Fibroblast of lung (primary cell): ENCODE results near the gene MAST1. TPM values are rescaled to one million over a fixed set of nuclear protein-coding genes. Genes with fewer than 3 reads are reported as not detected.
"Not testable (repeated sequence)": the region's sequence is repeated elsewhere in the genome, so short reads cannot be mapped to it uniquely, and the experiment has no call there.

Experiments used
- DNase-seq, 2 donors: peaks; one replicate each; pipeline versions ENCODE4 v3.0.0 to v3.0.0-alpha.2; 2010; ENCODE audit warnings: low read depth in 2 of 2
- H2AFZ ChIP-seq: 2 replicates; pipeline ENCODE4 v1.5.1; 2012; ENCODE audit warnings: low read length, control low read depth, inconsistent platforms
- H3K27ac ChIP-seq: 2 replicates; pipeline ENCODE4 v1.5.1; 2011; ENCODE audit warnings: low read length, control low read depth; ENCODE audit not compliant: insufficient read depth
- H3K27me3 ChIP-seq: 2 replicates; pipeline ENCODE4 v1.5.1; 2011; ENCODE audit warnings: mild to moderate bottlenecking, low read length; ENCODE audit not compliant: control insufficient read depth, insufficient read depth
- H3K36me3 ChIP-seq: 2 replicates; pipeline ENCODE4 v1.5.1; 2011; ENCODE audit warnings: low read length; ENCODE audit not compliant: control insufficient read depth, insufficient read depth
- H3K4me1 ChIP-seq: 2 replicates; pipeline ENCODE4 v1.5.1; 2011; ENCODE audit warnings: low read length; ENCODE audit not compliant: control insufficient read depth, insufficient read depth; ENCODE audit errors: extremely low read depth
- H3K4me2 ChIP-seq: 2 replicates; pipeline ENCODE4 v1.5.1; 2011; ENCODE audit warnings: low read length, control low read depth; ENCODE audit not compliant: insufficient read depth; ENCODE audit errors: extremely low read depth
- H3K4me3 ChIP-seq, 4 experiments: fragments of 200-600 bp in 1 of 4; sonication (generic) in 1 of 4; replicated peaks in 1 of 4; 2 replicates each; pipeline ENCODE4 v1.5.1; 2011 to 2016; ENCODE audit warnings: low read length in 4 of 4, low read depth in 3 of 4, mild to moderate bottlenecking in 3 of 4, control low read depth in 2 of 4, inconsistent platforms in 1 of 4, mixed read lengths in 1 of 4; ENCODE audit not compliant: insufficient read depth in 1 of 4; ENCODE audit errors: control extremely low read depth in 1 of 4
- H3K79me2 ChIP-seq: 2 replicates; pipeline ENCODE4 v1.5.1; 2012; ENCODE audit warnings: mild to moderate bottlenecking, low read length, inconsistent platforms; ENCODE audit not compliant: control insufficient read depth, insufficient read depth
- H3K9ac ChIP-seq: 2 replicates; pipeline ENCODE4 v1.5.1; 2011; ENCODE audit warnings: mild to moderate bottlenecking, low read length, control low read depth; ENCODE audit not compliant: insufficient read depth
- H3K9me3 ChIP-seq: 2 replicates; pipeline ENCODE4 v1.5.1; 2012; ENCODE audit warnings: low read depth, low read length; ENCODE audit not compliant: control insufficient read depth, insufficient read depth
- H4K20me1 ChIP-seq: 2 replicates; pipeline ENCODE4 v1.5.1; 2011; ENCODE audit warnings: low read length; ENCODE audit not compliant: control insufficient read depth, insufficient read depth; ENCODE audit errors: extremely low read depth
- CTCF ChIP-seq, 2 donors: IDR thresholded peaks in 1 of 2; conservative IDR thresholded peaks in 1 of 2; 1 replicate in 1 of 2; 2 replicates in 1 of 2; pipeline ENCODE4 v1.5.1; 2011 to 2012; ENCODE audit warnings: low read length in 2 of 2, control low read depth in 1 of 2, inconsistent platforms in 1 of 2, low read depth in 1 of 2, mild to moderate bottlenecking in 1 of 2
- EZH2 ChIP-seq: IDR thresholded peaks from 2 replicates; pipeline ENCODE4 v1.5.1; 2012; ENCODE audit warnings: low read length, control low read depth, mild to moderate bottlenecking; ENCODE audit errors: missing control alignments
- polyA plus RNA-seq, 2 donors: library from polyadenylated mRNA; depleted of rRNA in 1 of 2; stranded (reverse) in 1 of 2; unstranded in 1 of 2; fragments of >200 nt; gene quantifications; 2 replicates each; pipeline ENCODE4 v1.2.1, GENCODE V29; 2011 to 2012; ENCODE audit warnings: missing spikeins in 1 of 2
- total RNA-seq: library from RNA; depleted of rRNA; stranded (reverse); fragments of >200 nt; gene quantifications from 2 replicates; pipeline ENCODE4 v1.2.1, GENCODE V29; 2014

Gene MAST1
- total and polyA plus RNA-seq, 2 donors (not counting 1 experiment from before 2014, with no cell fraction given), result 0.30 to 1.3 TPM

GRCh38 chr19:12815088-12815487, 23.2 kb upstream of the MAST1 start:
- no peak overlapping the region for H3K4me2 ChIP-seq
- H3K4me1 ChIP-seq, result no peaks in the 10 kb centered on the region
- H3K27me3 ChIP-seq, result no peaks in the 10 kb centered on the region
- no peak overlapping the region for H3K4me3 ChIP-seq
- no peaks in the 10 kb centered on the region for H4K20me1 ChIP-seq
- no peaks in the 10 kb centered on the region for H3K79me2 ChIP-seq
- TF ChIP-seq CTCF (conservative IDR thresholded peaks at IDR 0.05 in 1 of 2, IDR thresholded peaks at IDR 0.05 in 1 of 2; ENCODE audit: low read depth in 1 of 2, low read length in 2 of 2), result no peak
- TF ChIP-seq EZH2, result no peak
- peaks cover 1% of the 10 kb centered on the region for H3K36me3 ChIP-seq
- H3K27ac ChIP-seq, result no peak overlapping the region
- no peak overlapping the region for H2AFZ ChIP-seq
- no peak for DNase-seq
- no peaks in the 10 kb centered on the region for H3K9me3 ChIP-seq
- H3K9ac ChIP-seq, result no peak overlapping the region

GRCh38 chr19:12817188-12817587, 21.1 kb upstream of the MAST1 start:
- H2AFZ ChIP-seq, H3K9me3 ChIP-seq, H3K27me3 ChIP-seq, H3K4me3 ChIP-seq, H3K4me1 ChIP-seq, H3K27ac ChIP-seq, H3K79me2 ChIP-seq, H3K36me3 ChIP-seq, H4K20me1 ChIP-seq, DNase-seq, H3K9ac ChIP-seq, H3K4me2 ChIP-seq: not testable (repeated sequence)

- not testable (repeated sequence) for H3K4me1 ChIP-seq
These were observed 20.5 kb upstream of the MAST1 start for GRCh38 chr19:12817810-12818209.

GRCh38 chr19:12821761-12822160, 16.6 kb upstream of the MAST1 start:
- no peaks in the 10 kb centered on the region for H4K20me1 ChIP-seq
- H3K9ac ChIP-seq, result no peak overlapping the region
- H3K4me1 ChIP-seq, result no peaks in the 10 kb centered on the region
- H3K4me2 ChIP-seq, result no peak overlapping the region
- no peaks in the 10 kb centered on the region for H3K9me3 ChIP-seq
- H3K27me3 ChIP-seq, result no peaks in the 10 kb centered on the region
- TF ChIP-seq CTCF (conservative IDR thresholded peaks at IDR 0.05 in 1 of 2, IDR thresholded peaks at IDR 0.05 in 1 of 2; ENCODE audit: low read depth in 1 of 2, low read length in 2 of 2) (no peak), EZH2 (no peak)
- no peak overlapping the region for H3K4me3 ChIP-seq
- H2AFZ ChIP-seq, result no peak overlapping the region
- DNase-seq, result no peak
- H3K79me2 ChIP-seq, result no peaks in the 10 kb centered on the region
- no peaks in the 10 kb centered on the region for H3K36me3 ChIP-seq
- H3K27ac ChIP-seq, result no peak overlapping the region

More at GRCh38 chr19:12817810-12818209, 20.5 kb upstream of the MAST1 start:
- not testable (repeated sequence) for H3K79me2 ChIP-seq, H3K4me3 ChIP-seq, H3K4me2 ChIP-seq, DNase-seq, H3K9me3 ChIP-seq, H2AFZ ChIP-seq, H4K20me1 ChIP-seq, H3K27me3 ChIP-seq, H3K36me3 ChIP-seq, H3K9ac ChIP-seq, H3K27ac ChIP-seq
